H1 (cell line): ENCODE measurements around the gene DNAH8. TPM values are rescaled to one million over a fixed set of nuclear protein-coding genes. Genes with fewer than 3 reads are reported as not detected.

Experiments
- CTCF ChIA-PET: fragments of 300-600 bp; sonication (Branson Sonifier 250); formaldehyde crosslinking; loops from one replicate; lab custom pipeline; 2021; ENCODE audit not compliant: partially characterized antibody; lab: Charles Lee
- POLR2A ChIA-PET: fragments of 300-600 bp; sonication (Branson Sonifier 250); formaldehyde crosslinking; loops from one replicate; lab custom pipeline; 2021; ENCODE audit warnings: inconsistent platforms; ENCODE audit not compliant: partially characterized antibody; lab: Charles Lee
- DNase-seq, 2 experiments: peaks; one replicate each; pipeline versions ENCODE4 v3.0.0 to v3.0.0-alpha.2; 2010 to 2022; ENCODE audit warnings: low spot score in 2 of 2, low read depth in 1 of 2, mixed read lengths in 1 of 2
- FAIRE-seq: peaks from 2 replicates; lab custom pipeline; 2011; peaks lifted over from hg19 to GRCh38; lab: Jason Lieb, UNC
- H2AFZ ChIP-seq: 2 replicates; pipeline ENCODE4 v1.8.1; 2012; ENCODE audit warnings: low read length, inconsistent platforms
- H2AK5ac ChIP-seq: 2 replicates; pipeline ENCODE4 v1.6.1; 2013; ENCODE audit warnings: low read depth, low read length
- H2BK120ac ChIP-seq: replicated peaks from 2 replicates; pipeline ENCODE3; 2013; ENCODE audit warnings: low read depth, low read length, inconsistent platforms
- H2BK12ac ChIP-seq: 2 replicates; pipeline ENCODE4 v1.6.1; 2013; ENCODE audit warnings: low read depth, low read length
- H2BK15ac ChIP-seq: 2 replicates; pipeline ENCODE4 v1.6.1; 2013; ENCODE audit warnings: low read length
- H2BK20ac ChIP-seq: 2 replicates; pipeline ENCODE4 v1.6.1; 2013; ENCODE audit warnings: low read length
- H2BK5ac ChIP-seq: 2 replicates; pipeline ENCODE4 v1.6.1; 2013; ENCODE audit warnings: low read depth, low read length
- H3K14ac ChIP-seq: 2 replicates; pipeline ENCODE4 v1.6.1; 2013; ENCODE audit warnings: inconsistent platforms; ENCODE audit not compliant: insufficient read length
- H3K18ac ChIP-seq: 2 replicates; pipeline ENCODE4 v1.6.1; 2013; ENCODE audit warnings: low read length; ENCODE audit errors: extremely low read depth
- H3K23ac ChIP-seq: 2 replicates; pipeline ENCODE4 v1.6.1; 2013; ENCODE audit warnings: inconsistent platforms; ENCODE audit not compliant: insufficient read length
- H3K23me2 ChIP-seq: 2 replicates; pipeline ENCODE4 v1.6.1; 2013; ENCODE audit warnings: low read depth, low read length
- H3K27ac ChIP-seq: 2 replicates; pipeline ENCODE4 v1.6.1; 2011; ENCODE audit warnings: low read depth, low read length, inconsistent platforms
- H3K27me3 ChIP-seq, 4 experiments: replicated peaks in 1 of 4; 1 replicate in 1 of 4; 2 replicates in 3 of 4; pipeline versions ENCODE4 v1.6.1 to v1.8.1; 2011 to 2013; ENCODE audit warnings: low read length in 3 of 4, mild to moderate bottlenecking in 3 of 4, inconsistent platforms in 2 of 4, mixed read lengths in 2 of 4, moderate library complexity in 1 of 4; ENCODE audit not compliant: control insufficient read depth in 3 of 4, insufficient read depth in 3 of 4; ENCODE audit errors: extremely low read depth in 1 of 4
- H3K36me3 ChIP-seq, 4 experiments: 2 replicates each; pipeline versions ENCODE4 v1.6.1 to v1.8.1; 2011 to 2013; ENCODE audit warnings: mild to moderate bottlenecking in 4 of 4, low read length in 3 of 4, moderate library complexity in 2 of 4, control low read depth in 1 of 4, inconsistent platforms in 1 of 4; ENCODE audit not compliant: insufficient read depth in 4 of 4, control insufficient read depth in 2 of 4
- H3K4ac ChIP-seq: replicated peaks from 2 replicates; pipeline ENCODE3; 2013; ENCODE audit warnings: low read length, low read depth, mixed read lengths, inconsistent platforms; ENCODE audit not compliant: insufficient read length
- H3K4me1 ChIP-seq, 4 experiments: replicated peaks in 1 of 4; 1 replicate in 1 of 4; 2 replicates in 3 of 4; pipeline versions ENCODE4 v1.6.1 to v1.8.1; 2011 to 2013; ENCODE audit warnings: low read length in 3 of 4, inconsistent platforms in 2 of 4, mixed read lengths in 1 of 4; ENCODE audit not compliant: insufficient read depth in 4 of 4, control insufficient read depth in 3 of 4
- H3K4me2 ChIP-seq, 2 experiments: 2 replicates each; pipeline versions ENCODE4 v1.6.1 to v1.8.1; 2011 to 2013; ENCODE audit warnings: low read depth in 2 of 2, low read length in 2 of 2, control low read depth in 1 of 2, inconsistent platforms in 1 of 2, mild to moderate bottlenecking in 1 of 2; ENCODE audit not compliant: insufficient read depth in 1 of 2
- H3K4me3 ChIP-seq, 4 experiments: fragments of 200-600, 300-600 bp in 1 of 4; sonication (generic), shearing (Covaris generic), sonication (Bioruptor Twin) in 1 of 4; 2 replicates each; pipeline versions ENCODE4 v1.5.1 to v1.8.1; 2011 to 2016; ENCODE audit warnings: low read length in 4 of 4, low read depth in 3 of 4, control low read depth in 2 of 4, inconsistent platforms in 2 of 4, mild to moderate bottlenecking in 2 of 4, mixed read lengths in 1 of 4, moderate library complexity in 1 of 4; ENCODE audit not compliant: insufficient read depth in 2 of 4; ENCODE audit errors: extremely low read depth in 1 of 4
- H3K56ac ChIP-seq: replicated peaks from 2 replicates; pipeline ENCODE3; 2013; ENCODE audit warnings: low read depth, mild to moderate bottlenecking, mixed read lengths, low read length, inconsistent platforms; ENCODE audit not compliant: insufficient read length
- H3K79me1 ChIP-seq: 2 replicates; pipeline ENCODE4 v1.6.1; 2013; ENCODE audit warnings: low read depth, low read length, control low read depth
- H3K79me2 ChIP-seq, 2 experiments: 2 replicates each; pipeline versions ENCODE4 v1.6.1 to v1.8.1; 2012 to 2013; ENCODE audit warnings: low read length in 2 of 2, mild to moderate bottlenecking in 2 of 2, inconsistent platforms in 1 of 2; ENCODE audit not compliant: insufficient read depth in 2 of 2, control insufficient read depth in 1 of 2
- H3K9ac ChIP-seq, 4 experiments: replicated peaks in 1 of 4; 1 replicate in 1 of 4; 2 replicates in 3 of 4; pipeline versions ENCODE4 v1.6.1 to v1.8.1; 2011 to 2013; ENCODE audit warnings: low read depth in 3 of 4, low read length in 3 of 4, control low read depth in 2 of 4, mild to moderate bottlenecking in 2 of 4, moderate library complexity in 2 of 4, inconsistent platforms in 1 of 4; ENCODE audit errors: extremely low read depth in 1 of 4
- H3K9me3 ChIP-seq, 2 experiments: 2 replicates each; pipeline versions ENCODE4 v1.6.1 to v1.8.1; 2012 to 2013; ENCODE audit warnings: mild to moderate bottlenecking in 2 of 2, moderate library complexity in 2 of 2, control low read depth in 1 of 2, inconsistent platforms in 1 of 2, low read depth in 1 of 2, low read length in 1 of 2, mixed read lengths in 1 of 2; ENCODE audit not compliant: insufficient read depth in 2 of 2
- H4K20me1 ChIP-seq, 2 experiments: replicated peaks in 1 of 2; 2 replicates each; pipeline versions ENCODE3 to v1.8.1; 2011 to 2013; ENCODE audit warnings: inconsistent platforms in 2 of 2, low read length in 2 of 2, mild to moderate bottlenecking in 1 of 2; ENCODE audit not compliant: insufficient read depth in 2 of 2, control insufficient read depth in 1 of 2
- H4K5ac ChIP-seq: 2 replicates; pipeline ENCODE4 v1.6.1; 2013; ENCODE audit warnings: low read length, low read depth, mixed read lengths, inconsistent platforms; ENCODE audit not compliant: insufficient read length
- H4K8ac ChIP-seq: 2 replicates; pipeline ENCODE4 v1.8.0; 2013; ENCODE audit warnings: mild to moderate bottlenecking, moderate library complexity, low read length, inconsistent platforms; ENCODE audit not compliant: insufficient read depth; ENCODE audit errors: extremely low read depth
- H4K91ac ChIP-seq: replicated peaks from 2 replicates; pipeline ENCODE3; 2013; ENCODE audit warnings: low read length, mixed read lengths, inconsistent platforms; ENCODE audit not compliant: insufficient read length
- EGR1 ChIP-seq: IDR thresholded peaks from 2 replicates; pipeline ENCODE4 v1.6.1; 2011; ENCODE audit warnings: low read depth, low read length, borderline replicate concordance
- GABPA ChIP-seq: IDR thresholded peaks from 2 replicates; pipeline ENCODE4 v1.6.1; 2011; ENCODE audit warnings: mild to moderate bottlenecking, low read length, moderate library complexity, borderline replicate concordance; ENCODE audit not compliant: insufficient read depth
- JUN ChIP-seq: IDR thresholded peaks from 2 replicates; pipeline ENCODE4 v1.6.1; 2011; ENCODE audit warnings: low read depth, mild to moderate bottlenecking, improper control_type of control experiment, low read length
- MAX ChIP-seq: IDR thresholded peaks from 2 replicates; pipeline ENCODE4 v1.6.1; 2012; ENCODE audit warnings: inconsistent platforms
- NRF1 ChIP-seq: IDR thresholded peaks from 2 replicates; pipeline ENCODE4 v1.6.1; 2011; ENCODE audit warnings: mild to moderate bottlenecking, low read depth, low read length, improper control_type of control experiment
- POLR2AphosphoS5 ChIP-seq: IDR thresholded peaks from 2 replicates; pipeline ENCODE4 v1.6.1; 2011; ENCODE audit warnings: low read depth, low read length
- POU5F1 ChIP-seq: IDR thresholded peaks from 2 replicates; pipeline ENCODE4 v1.6.1; 2011; ENCODE audit warnings: low read depth, mild to moderate bottlenecking, low read length, moderate library complexity
- SP2 ChIP-seq: IDR thresholded peaks from 2 replicates; pipeline ENCODE4 v1.6.1; 2012; ENCODE audit warnings: mild to moderate bottlenecking, low read length, inconsistent platforms
- WGBS, 2 experiments: shearing (Covaris generic) in 1 of 2; methylation state at CpG; one replicate each; pipeline versions ENCODE4 v1.1.6 to v1.1.7; 2013 to 2015; ENCODE audit warnings: low lambda C conversion rate in 2 of 2, mixed read lengths in 2 of 2, inconsistent platforms in 1 of 2, low coverage in 1 of 2, missing lambda C conversion rate in 1 of 2; ENCODE audit not compliant: insufficient replicate concordance in 2 of 2, insufficient coverage in 1 of 2, insufficient read length in 1 of 2; ENCODE audit errors: extremely low coverage in 1 of 2, missing lambda C conversion rate in 1 of 2; 5-methylcytosine and 5-hydroxymethylcytosine counted together
- polyA plus RNA-seq, 7 experiments: library from polyadenylated mRNA; depleted of rRNA in 3 of 7; stranded (reverse) in 5 of 7; unstranded in 2 of 7; fragments of >200 nt in 5 of 7; fragments of 200-250 nt in 2 of 7; gene quantifications; 1 replicate in 5 of 7; 2 replicates in 1 of 7; 4 replicates in 1 of 7; pipeline versions ENCODE4 v1.2.1 to v1.2.3, GENCODE V29; 2011 to 2013; ENCODE audit warnings: missing spikeins in 2 of 7, mixed read lengths in 2 of 7
- total RNA-seq: library from RNA; stranded (reverse); fragmentation: NEBNext Ultra II Directional; extraction: Animal tissue kit (Norgen Biotek cat#: 25700); gene quantifications from 2 replicates; pipeline ENCODE4 v1.2.1, GENCODE V29; 2021

DNAH8 gene
- total and polyA plus RNA-seq, 2 of the 8 experiments (the other 6 are each of a cell fraction or from before 2014, with no cell fraction given): under 0.01 TPM; not detected in 1

- H2BK120ac ChIP-seq: no peak overlapping the region
- no peaks in the 10 kb centered on the region for H3K23me2 ChIP-seq
- no peak overlapping the region for H2AK5ac ChIP-seq
- no peaks in the 10 kb centered on the region for H3K4me1 ChIP-seq
- H3K36me3 ChIP-seq: no peaks in the 10 kb centered on the region
- H3K4me2 ChIP-seq: no peak overlapping the region
- H4K8ac ChIP-seq: no peak overlapping the region
- H3K4me3 ChIP-seq: no peak overlapping the region
- H3K23ac ChIP-seq: no peak overlapping the region
- H3K56ac ChIP-seq: no peak overlapping the region
- H3K79me2 ChIP-seq: no peaks in the 10 kb centered on the region
- no peak overlapping the region for H3K18ac ChIP-seq
- H3K9ac ChIP-seq: no peak overlapping the region
- no peak overlapping the region for H4K5ac ChIP-seq
- no peak overlapping the region for H3K27ac ChIP-seq
- no peaks in the 10 kb centered on the region for H4K20me1 ChIP-seq
- no peaks in the 10 kb centered on the region for H3K27me3 ChIP-seq
- FAIRE-seq (no peak), DNase-seq (no peak)
- 88% methylated on average over 15 of the region's 15 CpGs; no CpG with 5 or more reads in 1 of the 2 experiments for WGBS, 2 experiments
- no peaks in the 10 kb centered on the region for H3K79me1 ChIP-seq
- H2BK15ac ChIP-seq: no peak overlapping the region
- H3K9me3 ChIP-seq: no peaks in the 10 kb centered on the region
- CTCF ChIA-PET: interaction anchor here (0.6 to 0.9 kb wide), 3 partner anchors 11 to 243 kb away, joined by 3 read pairs; no protein-coding TSS in a partner anchor
- no peak overlapping the region for H4K91ac ChIP-seq
- POLR2A ChIA-PET: interaction anchor here (0.6 kb wide), 1 partner anchor 1477 kb away, joined by 3 read pairs; no protein-coding TSS in a partner anchor
- H2AFZ ChIP-seq: no peak overlapping the region
- no peak overlapping the region for H2BK20ac ChIP-seq
- no peak overlapping the region for H2BK5ac ChIP-seq
- H3K14ac ChIP-seq: no peak overlapping the region
- no peak overlapping the region for H3K4ac ChIP-seq
- H2BK12ac ChIP-seq: no peak overlapping the region
- TF ChIP-seq JUN (no peak), GABPA (no peak), POU5F1 (no peak), POLR2AphosphoS5 (no peak), MAX (no peak), NRF1 (no peak), EGR1 (no peak), SP2 (no peak)
Observed at GRCh38 chr6:38937839-38938613, 222.9 kb downstream of the DNAH8 start.
